Activated T-helper 17 cell treated with anti-CD3 and anti-CD28 coated beads, Interleukin-2, amount 50 U/mL, for 72 hours (primary cell): ENCODE results near the gene TMEM255B. TPM values are rescaled to one million over a fixed set of nuclear protein-coding genes. Genes with fewer than 3 reads are reported as not detected.

Experiments
- ATAC-seq: fragments of 150-1000 bp; cut with Tn5 transposase; replicated peaks from 2 replicates; pipeline ENCODE4 v1.10.0; 2021; ENCODE audit warnings: mild to moderate bottlenecking, moderate library complexity
- H3K27ac Mint-ChIP-seq: one replicate; pipeline ENCODE4 v1.8.0; 2022; ENCODE audit warnings: mixed read lengths
- H3K27me3 Mint-ChIP-seq: one replicate; pipeline ENCODE4 v1.8.0; 2022; ENCODE audit warnings: mixed read lengths
- H3K36me3 Mint-ChIP-seq: one replicate; pipeline ENCODE4 v1.8.0; 2022; ENCODE audit warnings: low read depth, mild to moderate bottlenecking, mixed read lengths
- H3K4me1 Mint-ChIP-seq: one replicate; pipeline ENCODE4 v1.8.0; 2022; ENCODE audit warnings: mixed read lengths
- H3K4me3 Mint-ChIP-seq: one replicate; pipeline ENCODE4 v1.8.0; 2022; ENCODE audit warnings: mild to moderate bottlenecking, mixed read lengths
- H3K9me3 Mint-ChIP-seq: one replicate; pipeline ENCODE4 v1.8.0; 2022; ENCODE audit warnings: mixed read lengths
- total RNA-seq, 2 donors: library from RNA; stranded (reverse); gene quantifications; one replicate each; pipeline ENCODE4 v1.2.3, GENCODE V29; 2022

Gene TMEM255B
- total RNA-seq, 2 donors from 2014 or later = 2.0 TPM

GRCh38 chr13:113862931-113863523 is 104.0 kb downstream of the TMEM255B start:
- Mint-ChIP-seq H3K9me3 (peaks cover 9% of the 10 kb centered on the region), H3K4me3 (peak overlapping the region; percentile 65), H3K27me3 (peaks cover 31% of the 10 kb centered on the region), H3K4me1 (peaks cover 14% of the 10 kb centered on the region), H3K27ac (no peak overlapping the region), H3K36me3 (peaks cover 6% of the 10 kb centered on the region)
- peak; percentile 26 for ATAC-seq

DNA sequence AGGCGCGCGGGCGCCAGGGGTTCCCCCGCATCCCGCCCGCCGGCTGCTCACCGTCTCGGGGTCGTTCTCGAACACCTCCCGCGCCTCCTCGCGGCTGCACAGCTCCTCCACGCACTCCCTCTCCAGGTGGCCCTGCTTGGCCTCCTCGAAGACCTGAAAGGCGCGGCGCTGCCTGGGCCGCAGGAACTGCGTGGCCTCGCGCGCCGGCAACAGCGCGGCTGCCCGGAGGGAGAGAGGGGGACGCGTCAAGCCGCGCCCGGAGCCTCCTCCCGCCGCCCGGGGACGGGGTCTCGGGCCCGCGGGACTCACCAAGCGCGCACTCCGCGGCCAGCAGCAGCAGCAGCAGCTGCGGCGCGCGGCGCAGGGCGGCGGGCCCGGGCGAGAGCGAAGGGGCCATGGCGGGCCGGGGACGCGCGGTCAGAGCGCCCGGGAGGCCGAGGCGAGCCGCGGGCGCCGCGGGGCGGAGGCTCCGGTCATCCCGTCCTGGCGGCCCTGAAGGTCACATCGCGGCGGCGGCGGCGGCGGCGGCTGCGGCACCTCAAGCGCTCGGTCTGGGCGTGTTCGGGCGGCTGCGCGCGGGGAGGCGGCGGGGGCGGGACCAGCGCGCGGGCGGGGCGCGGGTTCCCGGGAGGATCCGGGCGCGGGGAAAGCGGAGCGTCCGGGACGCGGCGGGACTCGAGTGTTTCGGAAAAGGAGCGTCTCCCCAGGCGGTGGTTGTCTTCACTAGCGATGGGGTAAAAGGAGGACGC is 104.7 kb downstream of the TMEM255B start, which contains the start of gene GAS6:
TSS of gene GAS6 (minus strand) at position 553 of the 749 bp plus-strand sequence. CDS start at position 397, 156 bp downstream.
- Mint-ChIP-seq H3K36me3 (peaks cover 6% of the 10 kb centered on the region), H3K27me3 (peaks cover 34% of the 10 kb centered on the region), H3K4me3 (peak within 1 kb of the TSS; percentile 65), H3K4me1 (peaks cover 14% of the 10 kb centered on the region), H3K27ac (no peak within 1 kb of the TSS), H3K9me3 (peaks cover 11% of the 10 kb centered on the region)
- peak; percentile 58 for ATAC-seq

DNA sequence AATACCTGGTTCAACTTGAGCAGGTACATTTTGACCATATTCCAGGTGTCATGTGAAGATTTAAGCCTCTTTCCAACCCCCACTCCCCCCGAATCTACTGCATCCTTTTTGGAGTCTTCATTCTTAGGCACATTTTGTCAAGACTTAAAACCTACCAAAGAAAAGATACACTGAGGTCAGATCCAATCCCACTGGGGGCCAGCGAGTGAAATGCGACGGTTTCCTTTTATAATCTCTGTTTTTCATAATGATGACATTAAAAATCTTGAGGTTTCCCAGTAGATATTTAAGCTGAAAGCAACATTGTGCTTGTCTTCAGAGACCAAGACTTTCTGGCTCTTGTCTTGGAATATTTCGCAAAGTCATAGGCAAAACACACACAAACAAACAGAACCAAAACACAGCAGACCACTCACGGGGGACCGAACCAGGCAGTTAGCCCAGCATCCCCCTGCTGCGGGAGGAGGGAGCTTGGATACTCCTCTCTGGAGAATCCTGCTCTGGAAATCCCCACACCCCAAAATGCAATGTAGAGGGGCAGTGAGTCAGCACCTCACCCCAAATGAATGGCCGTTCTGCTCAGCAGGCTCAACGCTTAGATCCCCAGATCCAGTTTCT is 105.4 kb downstream of the TMEM255B start:
- Mint-ChIP-seq H3K4me3 (peak overlapping the region; percentile 60), H3K27me3 (peaks cover 38% of the 10 kb centered on the region), H3K27ac (no peak overlapping the region), H3K9me3 (peaks cover 5% of the 10 kb centered on the region), H3K36me3 (peaks cover 6% of the 10 kb centered on the region), H3K4me1 (peaks cover 9% of the 10 kb centered on the region)
- ATAC-seq = no peak

- Mint-ChIP-seq H3K4me1 (peaks cover 7% of the 10 kb centered on the region), H3K27ac (no peak overlapping the region), H3K27me3 (peaks cover 41% of the 10 kb centered on the region), H3K36me3 (peaks cover 6% of the 10 kb centered on the region), H3K4me3 (no peak overlapping the region), H3K9me3 (peaks cover 4% of the 10 kb centered on the region)
- no peak for ATAC-seq
Observed at GRCh38 chr13:113865427-113865826, 106.4 kb downstream of the TMEM255B start.

Other genes starting within 250 kb of the TMEM255B start
- gene TFDP1, start 174.5 kb upstream of the TMEM255B start, total RNA-seq = 100 to 1,000 TPM in 1 of 2 donors, 10 to 100 TPM in 1; 98.1 to 188 TPM
- not detected for gene ATP4B, start 101.0 kb upstream of the TMEM255B start, total RNA-seq
- gene GRK1, start 92.0 kb upstream of the TMEM255B start, total RNA-seq = under 1 TPM; 0.09 to 0.64 TPM
- under 1 TPM; 0.56 to 0.58 TPM for gene GAS6, start 104.8 kb downstream of the TMEM255B start, total RNA-seq
- 1 to 10 TPM; 1.3 to 3.9 TPM for gene C13orf46, start 214.8 kb downstream of the TMEM255B start, total RNA-seq